Cardiac muscle cell (in vitro differentiated cells and primary cell): ENCODE measurements around the gene PIK3C2B. TPM values are rescaled to one million over a fixed set of nuclear protein-coding genes. Genes with fewer than 3 reads are reported as not detected.

Source experiments
- DNase-seq, 2 donors: peaks; one replicate each; pipeline versions ENCODE4 v3.0.0 to v3.0.0-alpha.2; 2010 to 2017; ENCODE audit warnings: low read depth in 1 of 2, low spot score in 1 of 2
- H3K27ac ChIP-seq: fragments of 200-600 bp; sonication (generic); 2 replicates; pipeline ENCODE4 v1.5.1; 2016
- H3K27me3 ChIP-seq: fragments of 200-600 bp; sonication (generic); 2 replicates; pipeline ENCODE4 v1.6.0; 2016; ENCODE audit warnings: control low read depth
- H3K36me3 ChIP-seq: fragments of 200-600 bp; sonication (generic); 2 replicates; pipeline ENCODE4 v1.5.1; 2016; ENCODE audit warnings: control low read depth
- H3K4me1 ChIP-seq: fragments of 200-600 bp; sonication (generic); 2 replicates; pipeline ENCODE4 v1.8.1; 2017; ENCODE audit warnings: low read depth, mild to moderate bottlenecking, mixed run types
- H3K4me3 ChIP-seq: fragments of 200-600 bp; sonication (generic); 2 replicates; pipeline ENCODE4 v1.5.1; 2016; ENCODE audit warnings: mild to moderate bottlenecking
- H3K9me3 ChIP-seq: fragments of 200-600 bp; sonication (generic); 2 replicates; pipeline ENCODE4 v1.5.1; 2017; ENCODE audit warnings: low read depth, mild to moderate bottlenecking, control low read depth
- polyA plus RNA-seq: library from polyadenylated mRNA; unstranded; fragments of >200 nt; fragmentation: Nextera tagmentation; extraction: Ambion mirVana; gene quantifications from 2 replicates; pipeline ENCODE4 v1.2.1, GENCODE V29; 2016
- total RNA-seq: library from RNA; depleted of rRNA; stranded (reverse); fragments of >200 nt; gene quantifications from 2 replicates; pipeline ENCODE4 v1.2.3, GENCODE V29; 2016
- TF ChIP-seq, protein P1 (sequence below): IDR thresholded peaks from 2 replicates; pipeline ENCODE4 v1.5.1; 2012; ENCODE audit warnings: low read depth, mild to moderate bottlenecking, low read length

Gene PIK3C2B
- total and polyA plus RNA-seq, 2 experiments from 2014 or later = 11.2 to 23.3 TPM

GRCh38 chr1:204448991-204449677 is 45.5 kb downstream of the PIK3C2B start:
- H3K36me3 ChIP-seq = peaks cover 28% of the 10 kb centered on the region
- peaks cover 25% of the 10 kb centered on the region for H3K4me1 ChIP-seq
- H3K27ac ChIP-seq = no peak overlapping the region
- no peak for DNase-seq
- H3K4me3 ChIP-seq = no peak overlapping the region
- no peaks in the 10 kb centered on the region for H3K9me3 ChIP-seq
- H3K27me3 ChIP-seq = no peaks in the 10 kb centered on the region
- TF ChIP-seq, protein P1, sequence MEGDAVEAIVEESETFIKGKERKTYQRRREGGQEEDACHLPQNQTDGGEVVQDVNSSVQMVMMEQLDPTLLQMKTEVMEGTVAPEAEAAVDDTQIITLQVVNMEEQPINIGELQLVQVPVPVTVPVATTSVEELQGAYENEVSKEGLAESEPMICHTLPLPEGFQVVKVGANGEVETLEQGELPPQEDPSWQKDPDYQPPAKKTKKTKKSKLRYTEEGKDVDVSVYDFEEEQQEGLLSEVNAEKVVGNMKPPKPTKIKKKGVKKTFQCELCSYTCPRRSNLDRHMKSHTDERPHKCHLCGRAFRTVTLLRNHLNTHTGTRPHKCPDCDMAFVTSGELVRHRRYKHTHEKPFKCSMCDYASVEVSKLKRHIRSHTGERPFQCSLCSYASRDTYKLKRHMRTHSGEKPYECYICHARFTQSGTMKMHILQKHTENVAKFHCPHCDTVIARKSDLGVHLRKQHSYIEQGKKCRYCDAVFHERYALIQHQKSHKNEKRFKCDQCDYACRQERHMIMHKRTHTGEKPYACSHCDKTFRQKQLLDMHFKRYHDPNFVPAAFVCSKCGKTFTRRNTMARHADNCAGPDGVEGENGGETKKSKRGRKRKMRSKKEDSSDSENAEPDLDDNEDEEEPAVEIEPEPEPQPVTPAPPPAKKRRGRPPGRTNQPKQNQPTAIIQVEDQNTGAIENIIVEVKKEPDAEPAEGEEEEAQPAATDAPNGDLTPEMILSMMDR = no peak

DNA sequence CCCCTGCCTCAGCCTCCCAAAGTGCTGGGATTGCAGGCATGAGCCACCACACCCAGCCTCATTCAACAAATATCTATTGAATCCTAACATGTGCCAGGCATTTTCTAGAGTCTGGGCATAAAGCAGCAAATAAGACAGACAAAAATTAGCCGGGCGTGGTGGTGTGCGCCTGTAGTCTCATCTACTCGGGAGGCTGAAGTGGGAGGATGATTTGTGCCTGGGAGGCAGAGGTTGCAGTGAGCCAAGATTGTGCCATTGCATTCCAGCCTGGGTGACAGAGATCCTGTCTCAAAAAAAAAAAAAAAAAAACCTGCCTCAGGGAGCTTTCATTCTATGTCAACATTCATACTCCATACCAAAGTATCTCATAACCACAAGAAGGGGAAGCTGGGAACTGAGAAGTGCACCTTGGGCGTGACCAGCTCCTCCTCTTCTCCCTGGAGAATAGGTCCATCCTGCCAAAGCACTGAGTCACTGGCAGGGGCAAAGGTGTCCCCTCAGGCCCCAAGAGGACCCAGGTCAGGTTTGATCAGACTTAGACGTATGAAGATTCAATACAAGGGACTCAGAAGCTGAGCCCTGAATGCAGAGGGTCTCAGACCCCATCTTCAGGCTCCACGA is 46.2 kb downstream of the PIK3C2B start:
- TF ChIP-seq, protein P1 = no peak
- Histone ChIP-seq H3K27me3 (no peaks in the 10 kb centered on the region), H3K4me1 (peaks cover 25% of the 10 kb centered on the region), H3K9me3 (no peaks in the 10 kb centered on the region), H3K27ac (no peak overlapping the region), H3K36me3 (peaks cover 35% of the 10 kb centered on the region), H3K4me3 (no peak overlapping the region)
- DNase-seq = no peak

DNA sequence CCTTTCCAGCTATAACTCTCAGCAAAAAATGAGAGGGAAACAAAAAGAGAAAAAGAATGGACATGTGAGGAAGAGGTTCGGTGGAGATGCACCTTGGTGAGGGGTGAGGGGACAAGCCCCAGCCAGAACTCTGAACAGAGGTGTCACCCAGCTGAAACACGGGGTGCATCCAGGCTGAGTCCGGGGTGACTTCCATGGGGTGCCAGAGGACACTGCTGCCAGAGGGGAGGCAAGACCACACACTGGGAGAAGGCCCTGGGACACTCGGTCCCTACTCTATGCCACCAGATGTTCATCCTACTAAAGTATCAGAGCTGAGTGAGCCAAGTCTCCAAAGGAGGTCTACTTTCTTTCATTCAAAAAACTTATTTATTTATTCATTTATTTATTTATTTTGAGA is 46.9 kb downstream of the PIK3C2B start:
- Histone ChIP-seq H3K4me1 (peaks cover 25% of the 10 kb centered on the region), H3K27ac (peak overlapping the region; percentile 67), H3K9me3 (no peaks in the 10 kb centered on the region), H3K4me3 (no peak overlapping the region), H3K36me3 (peaks cover 36% of the 10 kb centered on the region), H3K27me3 (no peaks in the 10 kb centered on the region)
- TF ChIP-seq, protein P1 = no peak
- DNase-seq = no peak

DNA sequence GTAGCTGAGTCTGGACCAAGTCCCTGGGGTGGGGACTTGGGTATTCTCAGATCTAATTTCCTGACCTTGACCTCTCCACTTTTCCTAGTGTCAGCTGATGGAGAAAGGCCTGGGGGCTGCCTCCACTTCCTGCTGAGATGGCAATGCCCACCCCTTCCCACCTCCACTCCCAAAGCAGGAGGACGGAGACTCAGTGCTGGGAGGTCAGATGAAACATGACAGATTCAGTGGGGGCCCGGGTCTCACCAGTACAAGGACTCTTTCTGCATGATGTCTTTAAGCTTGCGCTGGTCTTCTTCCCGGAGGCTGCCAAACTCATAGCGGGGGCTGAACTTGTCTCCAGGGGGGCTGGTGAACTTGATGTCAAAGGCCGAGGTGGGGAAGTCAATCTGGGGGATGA is 47.4 kb downstream of the PIK3C2B start:
- peaks cover 41% of the 10 kb centered on the region for H3K36me3 ChIP-seq

DNA sequence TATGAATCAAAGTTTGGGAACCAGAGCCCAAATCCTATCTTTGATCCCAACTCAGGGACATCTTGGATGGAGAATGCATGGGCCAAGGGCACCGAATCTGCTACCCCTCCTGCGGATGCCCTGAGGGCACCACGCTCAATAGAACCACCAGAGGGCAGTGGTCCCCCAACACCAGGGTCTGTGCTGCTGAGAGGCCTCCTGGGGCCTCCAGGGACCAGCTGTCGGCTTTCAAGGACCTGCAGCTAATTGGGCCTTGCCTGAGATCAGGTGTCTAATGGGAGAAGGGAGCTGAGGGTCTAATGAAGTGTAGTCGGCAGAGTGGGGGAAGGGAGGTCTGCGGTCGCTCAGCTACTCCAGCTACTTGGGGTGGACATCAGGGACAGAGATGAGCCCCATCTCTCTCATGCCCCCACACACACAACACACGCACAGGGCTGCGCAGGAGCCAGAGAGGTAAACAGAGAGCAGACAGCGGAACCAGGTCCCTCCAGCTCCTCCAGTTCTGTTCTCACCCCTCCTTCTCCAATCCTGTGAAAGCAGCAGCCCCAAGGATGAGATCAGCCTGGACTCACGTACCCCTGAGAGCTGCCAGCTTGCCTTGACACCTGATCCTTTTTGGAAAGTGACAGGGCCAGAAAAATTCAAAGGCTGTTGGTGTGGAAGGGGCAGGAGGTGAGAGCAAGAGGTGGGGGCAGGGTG is 48.0 kb downstream of the PIK3C2B start:
- peak overlapping the region; percentile 67 for H3K27ac ChIP-seq
- no peaks in the 10 kb centered on the region for H3K9me3 ChIP-seq
- DNase-seq = peak; percentile 79 to 89
- no peak overlapping the region for H3K4me3 ChIP-seq
- TF ChIP-seq, protein P1 = peak; percentile 82
- H3K36me3 ChIP-seq = peaks cover 46% of the 10 kb centered on the region
- H3K27me3 ChIP-seq = no peaks in the 10 kb centered on the region
- peaks cover 23% of the 10 kb centered on the region for H3K4me1 ChIP-seq

More for the DNA sequence above, 47.4 kb downstream of the PIK3C2B start:
- TF ChIP-seq, protein P1 = no peak
- H3K27me3 ChIP-seq = no peaks in the 10 kb centered on the region
- peak overlapping the region; percentile 67 for H3K27ac ChIP-seq
- H3K4me3 ChIP-seq = no peak overlapping the region
- H3K4me1 ChIP-seq = peaks cover 25% of the 10 kb centered on the region
- no peak for DNase-seq
- no peaks in the 10 kb centered on the region for H3K9me3 ChIP-seq
